HG03196 (cell line): ENCODE results near the gene SLC39A13.

Experiments used
- ATAC-seq: cut with Tn5 transposase; IDR thresholded peaks from one replicate; pipeline ENCODE4 v1.9.1; 2021; ENCODE audit not compliant: unreplicated experiment

SLC39A13 gene

GRCh38 chr11:47400768-47401279 lies 7.6 kb upstream of the SLC39A13 start:
- peak; percentile 82 for ATAC-seq

- ATAC-seq = no peak
These were observed 5.3 kb upstream of the SLC39A13 start for GRCh38 chr11:47403135-47403534.

DNA sequence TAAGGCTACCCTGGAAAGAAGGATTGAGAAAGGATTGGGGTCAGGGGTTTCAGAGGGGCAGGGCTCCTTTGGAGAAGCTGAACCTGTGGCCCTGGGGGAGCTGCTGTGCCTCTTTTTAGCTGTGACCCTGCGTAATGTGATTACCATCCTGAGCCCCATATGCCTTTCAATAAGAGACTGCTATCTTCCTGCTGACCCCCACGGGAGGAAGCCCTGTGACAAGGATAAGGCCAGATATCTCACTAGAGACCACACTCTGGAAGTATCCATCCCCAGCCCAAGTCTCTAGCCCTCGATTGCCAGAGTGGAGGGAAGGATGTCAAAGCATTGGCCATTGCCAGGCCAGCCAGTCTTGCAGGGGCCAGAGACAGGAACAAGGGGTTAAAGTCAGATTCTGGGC lies 4.8 kb upstream of the SLC39A13 start:
- no peak for ATAC-seq

GRCh38 chr11:47406896-47407745 lies 1.3 kb upstream of the SLC39A13 start:
- no peak for ATAC-seq

DNA sequence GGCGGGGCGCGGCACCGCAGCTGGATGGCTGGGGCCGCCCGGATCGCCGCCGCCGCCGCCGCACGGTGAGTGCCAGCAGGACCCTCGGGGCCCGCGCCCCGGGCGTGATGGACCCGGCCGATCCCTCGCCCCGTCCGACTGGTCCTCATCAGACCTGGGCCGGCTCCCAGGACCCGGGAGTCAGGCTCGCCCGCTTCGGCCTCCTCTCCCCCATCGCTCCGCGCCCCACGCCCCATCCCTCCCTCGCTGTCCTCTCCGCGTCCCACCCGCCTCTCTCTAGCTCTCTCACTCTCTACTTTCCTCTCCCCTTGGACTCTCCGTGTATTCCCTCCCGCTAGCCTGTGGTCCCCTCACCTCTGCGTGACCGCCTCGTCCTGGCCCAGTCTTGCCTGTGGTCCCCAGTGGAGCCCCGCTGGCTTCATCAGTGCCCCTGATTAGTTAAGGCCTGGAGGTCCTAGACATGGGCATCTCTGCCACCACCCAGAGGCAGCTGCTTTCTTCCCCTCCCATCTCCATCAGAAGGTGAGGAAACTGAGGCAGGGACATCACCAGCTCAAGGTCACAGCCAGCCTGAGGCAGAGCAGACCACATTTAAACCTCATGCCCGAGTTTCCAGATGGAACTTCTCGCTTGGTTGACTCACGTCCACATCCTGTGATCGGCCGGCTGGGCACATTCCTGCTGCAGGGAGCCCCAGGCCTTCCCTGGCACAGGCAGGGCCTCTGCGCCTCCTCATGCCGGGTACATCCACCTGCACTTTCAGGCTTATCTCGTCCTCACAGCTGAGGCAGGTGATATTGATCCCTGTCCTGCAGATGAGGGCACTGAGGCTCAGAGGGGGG lies 429 bp downstream of the SLC39A13 start:
- peak; percentile 1 for ATAC-seq

DNA sequence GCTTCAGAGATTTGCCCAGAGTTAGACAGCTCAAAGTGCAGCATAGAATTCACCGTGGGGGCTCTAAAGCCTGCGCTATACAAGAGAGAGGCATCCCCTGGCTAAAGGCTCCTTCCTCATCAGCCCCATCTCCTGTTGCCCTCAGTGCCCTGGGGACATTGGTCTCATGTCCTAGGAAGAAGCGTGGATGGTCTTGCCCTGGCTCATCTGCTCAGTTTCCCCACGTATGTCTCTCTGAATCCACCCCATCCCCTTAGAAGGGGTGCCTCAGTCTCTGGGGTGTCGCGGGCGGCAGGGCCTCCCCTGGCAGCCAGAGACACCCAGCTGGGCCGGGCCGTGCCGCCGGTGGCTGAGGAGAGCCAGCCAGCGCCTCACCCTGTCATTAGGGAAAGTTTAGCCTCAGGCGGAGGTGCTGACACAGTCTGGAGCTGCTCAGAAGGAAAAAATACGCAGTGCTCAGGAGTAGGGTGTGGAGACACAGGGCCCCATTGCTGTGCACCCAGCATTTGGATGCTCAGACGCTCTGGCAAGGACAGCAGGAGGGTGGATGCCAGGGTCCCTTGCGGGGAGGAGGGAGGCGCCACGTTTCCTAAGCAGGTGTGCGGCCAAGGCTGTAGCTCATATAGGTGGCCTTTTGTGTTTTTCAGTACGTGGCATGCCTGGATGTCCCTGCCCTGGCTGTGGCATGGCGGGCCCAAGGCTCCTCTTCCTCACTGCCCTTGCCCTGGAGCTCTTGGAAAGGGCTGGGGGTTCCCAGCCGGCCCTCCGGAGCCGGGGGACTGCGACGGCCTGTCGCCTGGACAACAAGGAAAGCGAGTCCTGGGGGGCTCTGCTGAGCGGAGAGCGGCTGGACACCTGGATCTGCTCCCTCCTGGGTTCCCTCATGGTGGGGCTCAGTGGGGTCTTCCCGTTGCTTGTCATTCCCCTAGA lies 1.3 kb downstream of the SLC39A13 start:
- ATAC-seq = no peak

GRCh38 chr11:47410370-47411264 lies 2.2 kb downstream of the SLC39A13 start:
- no peak for ATAC-seq

- no peak for ATAC-seq
These were observed 3.7 kb downstream of the SLC39A13 start for GRCh38 chr11:47411884-47412746.

GRCh38 chr11:47413351-47413750 lies 5.0 kb downstream of the SLC39A13 start:
- ATAC-seq = no peak

DNA sequence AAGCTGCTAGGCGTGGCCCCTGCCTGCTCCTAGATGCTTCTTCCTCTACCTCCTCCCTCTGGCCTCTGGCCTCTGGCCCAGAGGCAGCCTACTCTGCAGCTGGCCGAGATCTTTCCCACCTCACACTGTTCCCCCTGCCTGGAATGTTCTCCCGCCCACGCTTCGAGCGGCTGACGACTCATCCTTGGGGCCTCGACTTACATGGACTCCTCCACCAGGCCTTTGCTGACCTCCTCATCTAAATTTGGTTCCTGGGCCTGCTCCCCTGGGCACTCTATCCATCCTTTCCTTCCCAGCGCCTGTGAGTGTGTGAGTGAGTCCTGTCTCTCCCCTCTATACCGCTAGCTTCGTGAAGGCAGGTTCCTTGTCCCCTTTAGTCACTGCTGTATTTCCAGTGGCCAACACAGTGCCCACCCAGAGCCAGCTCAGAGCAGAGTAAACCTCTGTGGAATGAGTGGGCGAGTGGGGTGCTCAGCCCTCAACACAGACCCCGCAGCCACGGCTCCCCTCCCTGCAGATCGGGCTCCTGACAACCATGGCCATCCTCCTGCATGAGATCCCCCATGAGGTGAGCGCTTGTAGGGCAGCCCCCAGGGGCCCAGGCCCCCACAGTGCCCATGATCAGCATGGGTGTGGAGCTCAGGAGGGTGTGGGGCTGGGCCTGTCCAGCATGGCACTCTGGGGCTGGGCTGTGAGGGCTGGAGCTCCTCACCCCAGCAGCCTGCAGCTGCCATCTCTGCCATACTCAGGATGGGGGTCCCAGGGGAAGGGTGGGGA lies 5.7 kb downstream of the SLC39A13 start:
- ATAC-seq = no peak

DNA sequence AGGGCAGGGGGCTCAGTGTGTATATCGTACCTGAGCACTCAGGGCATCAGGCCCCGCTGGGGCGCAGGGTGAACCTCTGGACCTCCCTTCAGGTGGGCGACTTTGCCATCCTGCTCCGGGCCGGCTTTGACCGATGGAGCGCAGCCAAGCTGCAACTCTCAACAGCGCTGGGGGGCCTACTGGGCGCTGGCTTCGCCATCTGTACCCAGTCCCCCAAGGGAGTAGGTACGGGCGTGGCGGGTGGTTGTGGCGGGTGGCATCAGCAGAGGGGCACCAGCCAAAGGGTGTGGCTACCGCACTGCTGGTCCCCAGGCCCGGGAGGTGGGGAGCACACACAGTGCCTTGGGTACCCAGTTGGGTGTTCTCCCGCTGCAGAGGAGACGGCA lies 6.3 kb downstream of the SLC39A13 start:
- no peak for ATAC-seq

GRCh38 chr11:47415091-47415854 lies 6.9 kb downstream of the SLC39A13 start:
- ATAC-seq = no peak

GRCh38 chr11:47415949-47416472 lies 7.6 kb downstream of the SLC39A13 start:
- no peak for ATAC-seq

DNA sequence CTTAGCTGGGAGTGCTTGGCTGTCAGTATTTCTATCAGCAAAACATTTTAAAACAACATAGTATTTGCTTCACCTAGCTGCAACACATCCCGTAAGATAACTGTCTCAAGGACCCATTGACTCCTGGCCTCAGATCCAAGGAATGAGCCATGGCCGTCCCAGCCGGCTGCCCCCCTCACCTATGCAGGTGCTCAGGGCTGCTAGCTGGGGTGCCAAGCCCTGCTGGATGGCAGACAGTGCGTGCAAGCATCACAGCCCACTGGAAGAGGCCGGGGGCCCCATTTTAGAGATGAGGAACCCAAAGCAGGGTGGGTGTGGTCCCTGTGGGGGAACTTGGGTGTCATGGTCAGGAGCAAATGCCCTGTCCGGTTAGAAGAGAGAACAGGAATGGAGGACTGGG lies 9.3 kb downstream of the SLC39A13 start:
- ATAC-seq = no peak

DNA sequence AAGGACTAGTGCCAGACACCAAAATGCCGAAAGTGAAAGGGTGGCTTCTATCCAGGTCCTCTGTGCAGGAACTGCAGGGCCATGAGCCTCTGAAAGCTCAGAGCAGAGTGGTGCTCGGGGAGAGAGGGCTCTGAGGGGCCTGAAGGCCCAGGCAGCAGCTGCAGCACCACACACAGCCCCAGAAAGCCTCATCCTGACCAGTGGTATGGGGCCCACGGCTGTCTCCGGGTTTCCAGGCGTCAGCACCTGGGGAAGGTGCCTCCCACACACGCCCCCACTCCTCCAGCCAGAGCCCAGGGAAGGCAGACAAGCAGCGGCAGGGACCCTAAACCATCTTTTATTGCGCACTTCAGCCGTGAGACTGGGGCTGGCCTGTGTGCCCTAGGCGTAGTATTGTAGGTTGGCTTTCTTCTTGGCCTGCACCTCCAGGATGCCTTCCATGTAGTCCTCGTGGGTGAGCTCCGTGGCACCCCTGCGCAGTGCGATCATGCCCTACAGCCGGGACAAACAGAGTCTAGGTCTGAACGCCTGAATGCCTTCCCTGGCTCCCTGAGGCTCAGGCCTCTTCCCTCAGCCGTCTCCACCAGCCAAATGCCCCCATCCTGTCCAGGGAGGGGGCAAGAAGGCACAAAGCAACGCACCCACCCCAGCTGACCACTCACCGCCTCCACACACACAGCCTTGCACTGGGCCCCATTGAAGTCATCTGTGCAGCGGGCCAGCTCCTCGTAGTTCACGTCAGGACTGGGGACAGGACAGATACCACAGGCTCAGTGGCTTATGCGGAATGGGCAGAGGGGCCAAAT lies 10.3 kb downstream of the SLC39A13 start:
- no peak for ATAC-seq

DNA sequence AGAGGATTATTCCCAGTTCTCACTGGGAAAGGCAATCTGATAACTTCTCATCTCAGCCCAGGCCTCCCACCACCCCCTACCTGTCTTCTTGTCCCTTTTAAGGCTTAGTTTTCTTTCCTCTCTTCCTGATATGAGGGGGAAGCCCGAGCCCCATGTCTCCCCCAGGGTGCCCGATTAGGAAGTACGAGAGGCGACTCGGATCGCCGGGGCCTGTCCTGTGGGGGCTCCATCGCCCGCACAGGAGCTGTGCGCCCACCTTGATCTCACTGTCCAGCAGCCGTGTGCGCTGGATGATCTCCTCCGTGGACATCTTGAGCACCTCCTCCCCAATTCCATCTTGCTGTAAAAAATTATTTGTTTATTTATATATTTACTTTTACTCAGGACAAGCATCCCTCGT lies 17.2 kb downstream of the SLC39A13 start:
- no peak for ATAC-seq
